ENCODE data around the gene PALLD.

The PALLD gene

GRCh38 chr4:168648494-168648893 is 151.6 kb downstream of the PALLD start:
- DNase-seq (ENCODE audit: low spot score), result no peak

GRCh38 chr4:168648929-168649328 is 152.1 kb downstream of the PALLD start:
- no peak for DNase-seq (ENCODE audit: low spot score)

- no peak for DNase-seq (ENCODE audit: low spot score)
These were observed 154.5 kb downstream of the PALLD start for GRCh38 chr4:168651374-168651773.

GRCh38 chr4:168651864-168652263 is 155.0 kb downstream of the PALLD start:
- no peak for DNase-seq (ENCODE audit: low spot score)

- DNase-seq (ENCODE audit: low spot score), result no peak
These were observed 155.9 kb downstream of the PALLD start for GRCh38 chr4:168652755-168653154.

- DNase-seq (ENCODE audit: low spot score), result no peak
These were observed 157.4 kb downstream of the PALLD start for GRCh38 chr4:168654104-168654847.

GRCh38 chr4:168654848-168655174 is 158.0 kb downstream of the PALLD start:
- no peak for DNase-seq (ENCODE audit: low spot score)

- no peak for DNase-seq (ENCODE audit: low spot score)
These were observed 158.3 kb downstream of the PALLD start for GRCh38 chr4:168655182-168655581.

- no peak for DNase-seq (ENCODE audit: low spot score)
These were observed 159.3 kb downstream of the PALLD start for GRCh38 chr4:168656055-168656660.

GRCh38 chr4:168656946-168657473 is 160.2 kb downstream of the PALLD start:
- no peak for DNase-seq (ENCODE audit: low spot score)

GRCh38 chr4:168658751-168659150 is 161.9 kb downstream of the PALLD start:
- no peak for DNase-seq (ENCODE audit: low spot score)

GRCh38 chr4:168659741-168660465 is 163.1 kb downstream of the PALLD start:
- no peak for DNase-seq (ENCODE audit: low spot score)

GRCh38 chr4:168662297-168662984 is 165.6 kb downstream of the PALLD start:
- DNase-seq (ENCODE audit: low spot score), result no peak

GRCh38 chr4:168664242-168664891 is 167.5 kb downstream of the PALLD start:
- no peak for DNase-seq (ENCODE audit: low spot score)

- no peak for DNase-seq (ENCODE audit: low spot score)
These were observed 169.7 kb downstream of the PALLD start for GRCh38 chr4:168666531-168666930.

GRCh38 chr4:168667376-168667775 is 170.5 kb downstream of the PALLD start:
- no peak for DNase-seq (ENCODE audit: low spot score)

- DNase-seq (ENCODE audit: low spot score), result no peak
These were observed 171.1 kb downstream of the PALLD start for GRCh38 chr4:168667921-168668320.

GRCh38 chr4:168673476-168673875 is 176.6 kb downstream of the PALLD start:
- DNase-seq (ENCODE audit: low spot score), result no peak

GRCh38 chr4:168674077-168674747 is 177.4 kb downstream of the PALLD start:
- no peak for DNase-seq (ENCODE audit: low spot score)

GRCh38 chr4:168674866-168675265 is 178.0 kb downstream of the PALLD start:
- no peak for DNase-seq (ENCODE audit: low spot score)

- DNase-seq (ENCODE audit: low spot score), result no peak
These were observed 180.2 kb downstream of the PALLD start for GRCh38 chr4:168677063-168677462.
